H9 (cell line): ENCODE measurements around the gene UBXN11. TPM values are rescaled to one million over a fixed set of nuclear protein-coding genes. Genes with fewer than 3 reads are reported as not detected.

ENCODE experiments used
- DNase-seq: peaks from one replicate; pipeline ENCODE4 v3.0.0-alpha.2; 2017
- H2AFZ ChIP-seq: one replicate; pipeline ENCODE4 v1.6.1; 2013; ENCODE audit warnings: mild to moderate bottlenecking, low read length, control low read depth, moderate library complexity
- H2AK5ac ChIP-seq: 2 replicates; pipeline ENCODE4 v1.6.1; 2013; ENCODE audit warnings: low read length, control low read depth, mixed read lengths; ENCODE audit not compliant: insufficient read length
- H2BK120ac ChIP-seq: one replicate; pipeline ENCODE4 v1.6.1; 2013; ENCODE audit warnings: low read depth, mild to moderate bottlenecking, low read length, control low read depth, inconsistent platforms; ENCODE audit not compliant: poor library complexity, severe bottlenecking
- H2BK12ac ChIP-seq: 2 replicates; pipeline ENCODE4 v1.6.1; 2013; ENCODE audit warnings: low read length, control low read depth, mixed read lengths, low read depth; ENCODE audit not compliant: insufficient read length
- H2BK15ac ChIP-seq: 2 replicates; pipeline ENCODE4 v1.6.1; 2013; ENCODE audit warnings: low read depth, low read length, control low read depth
- H2BK20ac ChIP-seq: one replicate; pipeline ENCODE4 v1.6.1; 2013; ENCODE audit warnings: low read depth, mild to moderate bottlenecking, low read length, control low read depth, inconsistent platforms; ENCODE audit not compliant: poor library complexity, severe bottlenecking
- H2BK5ac ChIP-seq: 2 replicates; pipeline ENCODE4 v1.6.1; 2013; ENCODE audit warnings: low read length, control low read depth, mixed read lengths; ENCODE audit not compliant: insufficient read length
- H3K14ac ChIP-seq: 2 replicates; pipeline ENCODE4 v1.6.1; 2013; ENCODE audit warnings: low read length, control low read depth; ENCODE audit not compliant: insufficient read depth
- H3K18ac ChIP-seq: 2 replicates; pipeline ENCODE4 v1.6.1; 2013; ENCODE audit warnings: low read depth, mild to moderate bottlenecking, mixed read lengths, low read length, control low read depth; ENCODE audit not compliant: insufficient read length
- H3K23ac ChIP-seq: 2 replicates; pipeline ENCODE4 v1.6.1; 2013; ENCODE audit warnings: low read length, control low read depth, mixed read lengths, low read depth; ENCODE audit not compliant: insufficient read length
- H3K23me2 ChIP-seq: 2 replicates; pipeline ENCODE4 v1.6.1; 2013; ENCODE audit warnings: low read depth, mild to moderate bottlenecking, mixed read lengths, low read length, control low read depth; ENCODE audit not compliant: insufficient read length, poor library complexity, severe bottlenecking
- H3K27ac ChIP-seq: 2 replicates; pipeline ENCODE4 v1.5.1; 2013; ENCODE audit warnings: low read length, control low read depth, mixed read lengths, low read depth; ENCODE audit not compliant: insufficient read length
- H3K27me3 ChIP-seq: 2 replicates; pipeline ENCODE4 v1.6.1; 2013; ENCODE audit warnings: low read length, control low read depth, inconsistent platforms; ENCODE audit not compliant: insufficient read depth
- H3K4ac ChIP-seq: 2 replicates; pipeline ENCODE4 v1.6.1; 2013; ENCODE audit warnings: low read depth, mild to moderate bottlenecking, control low read depth, inconsistent platforms, low read length, moderate library complexity
- H3K4me1 ChIP-seq: 2 replicates; pipeline ENCODE4 v1.6.1; 2013; ENCODE audit warnings: low read length, control low read depth, inconsistent platforms; ENCODE audit not compliant: insufficient read depth
- H3K4me2 ChIP-seq: 2 replicates; pipeline ENCODE4 v1.6.1; 2013; ENCODE audit warnings: low read length, control low read depth, mixed read lengths; ENCODE audit not compliant: insufficient read length, insufficient read depth
- H3K56ac ChIP-seq: 2 replicates; pipeline ENCODE4 v1.6.1; 2013; ENCODE audit warnings: low read depth, mild to moderate bottlenecking, mixed read lengths, low read length, control low read depth; ENCODE audit not compliant: insufficient read length
- H3K79me1 ChIP-seq: 2 replicates; pipeline ENCODE4 v1.6.1; 2013; ENCODE audit warnings: low read depth, mild to moderate bottlenecking, moderate library complexity, low read length, control low read depth, inconsistent platforms; ENCODE audit not compliant: insufficient read depth, poor library complexity, severe bottlenecking
- H3K79me2 ChIP-seq: 2 replicates; pipeline ENCODE4 v1.6.1; 2013; ENCODE audit warnings: low read length, control low read depth, inconsistent platforms; ENCODE audit not compliant: insufficient read depth
- H3K9ac ChIP-seq: 2 replicates; pipeline ENCODE4 v1.6.1; 2013; ENCODE audit warnings: low read length, control low read depth, mixed read lengths; ENCODE audit not compliant: insufficient read length; ENCODE audit errors: extremely low read depth
- H3K9me3 ChIP-seq: one replicate; pipeline ENCODE4 v1.6.1; 2013; ENCODE audit warnings: low read depth, low read length, inconsistent platforms; ENCODE audit not compliant: control insufficient read depth
- H3T11ph ChIP-seq: one replicate; pipeline ENCODE4 v1.6.1; 2013; ENCODE audit warnings: mild to moderate bottlenecking, low read length, control low read depth, inconsistent platforms
- H4K20me1 ChIP-seq: one replicate; pipeline ENCODE4 v1.6.1; 2013; ENCODE audit not compliant: control insufficient read depth, insufficient read length, insufficient read depth
- H4K5ac ChIP-seq: 2 replicates; pipeline ENCODE4 v1.6.1; 2013; ENCODE audit warnings: low read depth, mild to moderate bottlenecking, mixed read lengths, low read length, control low read depth; ENCODE audit not compliant: insufficient read length
- H4K8ac ChIP-seq: replicated peaks from 2 replicates; pipeline ENCODE4 v1.6.1; 2013; ENCODE audit warnings: low read length, control low read depth, mixed read lengths, low read depth; ENCODE audit not compliant: insufficient read length
- H4K91ac ChIP-seq: 2 replicates; pipeline ENCODE4 v1.6.1; 2013; ENCODE audit warnings: low read depth, mild to moderate bottlenecking, moderate library complexity, mixed read lengths, low read length, control low read depth; ENCODE audit not compliant: insufficient read length
- H3K27ac Mint-ChIP-seq, 3 experiments: 2 replicates in 2 of 3; 3 replicates in 1 of 3; pipeline ENCODE4 v1.8.0; 2020 to 2021; ENCODE audit warnings: mixed read lengths in 3 of 3, mild to moderate bottlenecking in 1 of 3, moderate library complexity in 1 of 3
- H3K27me3 Mint-ChIP-seq: 2 replicates; pipeline ENCODE4 v1.8.0; 2021; ENCODE audit warnings: low read depth, mild to moderate bottlenecking, moderate library complexity, mixed read lengths
- H3K36me3 Mint-ChIP-seq, 3 experiments: 2 replicates in 2 of 3; 3 replicates in 1 of 3; pipeline ENCODE4 v1.8.0; 2020 to 2021; ENCODE audit warnings: low read depth in 3 of 3, mixed read lengths in 3 of 3; ENCODE audit not compliant: insufficient read depth in 1 of 3
- H3K4me1 Mint-ChIP-seq, 2 experiments: 2 replicates each; pipeline ENCODE4 v1.8.0; 2020; ENCODE audit warnings: mixed read lengths in 2 of 2
- H3K4me3 Mint-ChIP-seq, 2 experiments: 2 replicates in 1 of 2; 3 replicates in 1 of 2; pipeline ENCODE4 v1.8.0; 2020 to 2021; ENCODE audit warnings: mild to moderate bottlenecking in 2 of 2, mixed read lengths in 2 of 2, moderate library complexity in 1 of 2
- H3K9me3 Mint-ChIP-seq, 2 experiments: 2 replicates in 1 of 2; 3 replicates in 1 of 2; pipeline ENCODE4 v1.8.0; 2020; ENCODE audit warnings: mild to moderate bottlenecking in 2 of 2, mixed read lengths in 2 of 2, moderate library complexity in 1 of 2
- CTCF ChIP-seq: fragments of 200-600 bp; sonication (generic); conservative IDR thresholded peaks from 3 replicates; pipeline ENCODE4 v1.8.0; 2021; ENCODE audit warnings: antibody characterized with exemption, mild to moderate bottlenecking
- WGBS: extraction: QIAGEN DNeasy Blood & Tissue Kit; methylation state at CpG from one replicate; pipeline ENCODE4 v1.1.7; 2013; ENCODE audit warnings: missing lambda C conversion rate, low lambda C conversion rate, mixed read lengths; ENCODE audit not compliant: insufficient read length; ENCODE audit errors: extremely low coverage; 5-methylcytosine and 5-hydroxymethylcytosine counted together
- total RNA-seq: library from RNA; stranded (reverse); gene quantifications from 2 replicates; pipeline ENCODE4 v1.2.1, GENCODE V29; 2021

The UBXN11 gene
- total RNA-seq, 1 experiment from 2014 or later: 13.7 TPM

- no peak for TF ChIP-seq CTCF
- Histone ChIP-seq H3K27ac (no peak overlapping the region), H2BK20ac (no peak overlapping the region), H4K91ac (no peak overlapping the region), H3K27me3 (no peaks in the 10 kb centered on the region), H4K8ac (no peak overlapping the region), H3K4ac (no peak overlapping the region), H2BK12ac (no peak overlapping the region), H2BK15ac (no peak overlapping the region), H3K79me1 (no peaks in the 10 kb centered on the region), H3K9me3 (no peaks in the 10 kb centered on the region), H4K20me1 (no peaks in the 10 kb centered on the region), H2AFZ (no peak overlapping the region), H3K23me2 (no peaks in the 10 kb centered on the region), H3T11ph (no peak overlapping the region), H3K9ac (no peak overlapping the region), H3K23ac (no peak overlapping the region), H4K5ac (no peak overlapping the region), H3K79me2 (no peaks in the 10 kb centered on the region), H3K4me1 (peaks cover 3% of the 10 kb centered on the region; the same call in 1 of the 2 replicates), H3K4me2 (no peak overlapping the region), H3K14ac (no peak overlapping the region; the same call in 1 of the 2 replicates), H3K18ac (peak overlapping the region; percentile 21), H2BK5ac (no peak overlapping the region), H3K56ac (no peak overlapping the region), H2AK5ac (no peak overlapping the region), H2BK120ac (no peak overlapping the region)
- Mint-ChIP-seq H3K4me3 (peak overlapping the region in 1 of 2 experiments; percentile 41; a peak in 3 of 5 replicates), H3K9me3 (no peaks in the 10 kb centered on the region), H3K27me3 (no peaks in the 10 kb centered on the region), H3K36me3 (peaks cover 0 to 2% (median 0%) of the 10 kb centered on the region in 3 experiments; a peak in 1 of 7 replicates), H3K4me1 (peaks cover 22 to 35% of the 10 kb centered on the region in 2 experiments), H3K27ac (peak overlapping the region; percentile 34 to 84 (median 64); a peak in 4 of 7 replicates)
- DNase-seq: no peak
- no CpG with 5 or more reads among the region's 11 CpGs for WGBS
Measured at GRCh38 chr1:26290122-26290881, 16.1 kb downstream of the UBXN11 start.
